ENCODE results near the gene LPP. TPM values are rescaled to one million over a fixed set of nuclear protein-coding genes. Genes with fewer than 3 reads are reported as not detected.
A peak's percentile ranks its signal among the peaks of the same experiment; 100 is the strongest.

The LPP gene
- total RNA-seq, 6 experiments from 2014 or later = 41.5 to 90.5 (median 69.5) TPM

DNA sequence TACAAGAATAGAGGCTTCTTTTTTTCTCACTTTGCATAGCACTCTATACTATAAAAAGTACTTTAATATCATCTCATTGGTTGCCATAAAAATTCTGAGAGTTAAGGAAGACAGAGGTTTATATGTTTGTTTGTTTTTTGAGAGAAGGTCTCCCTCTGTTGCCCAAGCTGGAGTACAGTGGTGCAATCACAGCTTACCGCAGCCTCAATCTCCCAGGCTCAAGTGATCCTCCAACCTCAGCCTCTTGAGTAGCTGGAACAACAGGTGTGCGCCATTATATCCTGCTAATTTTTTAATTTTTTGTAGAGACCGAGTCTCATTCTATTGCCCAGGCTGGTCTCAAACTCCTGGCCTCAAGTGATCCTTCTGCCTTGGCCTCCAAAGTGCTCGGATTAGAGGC, 250.2 kb downstream of the LPP start:
- H3K4me3 ChIP-seq = no peak overlapping the region
- peaks cover 0 to 7% (median 0%) of the 10 kb centered on the region in 4 donors for H3K36me3 ChIP-seq
- DNase-seq (no peak), ATAC-seq (no peak)
- no peaks in the 10 kb centered on the region for H3K9me3 ChIP-seq
- peaks cover 0 to 31% (median 12%) of the 10 kb centered on the region in 4 donors for H3K4me1 ChIP-seq
- intact Hi-C loops (cut with DNase I) = no loop called here
- WGBS (ENCODE audit: insufficient coverage, low coverage, low lambda C conversion rate, missing lambda C conversion rate) = 100% methylated on average over 4 of the region's 4 CpGs
- no peak for TF ChIP-seq POLR2A (IDR thresholded peaks at IDR 0.05)
- no peak for TF ChIP-seq CTCF (IDR thresholded peaks at IDR 0.05)
- H3K27ac ChIP-seq = no peak overlapping the region
- no peaks in the 10 kb centered on the region for H3K27me3 ChIP-seq

- ATAC-seq (no peak), DNase-seq (no peak)
- intact Hi-C loops (cut with DNase I) = no loop called here
- Histone ChIP-seq H3K4me3 (no peak overlapping the region), H3K4me1 (peaks cover 0 to 26% (median 11%) of the 10 kb centered on the region in 4 donors), H3K36me3 (peaks cover 0 to 8% (median 0%) of the 10 kb centered on the region in 4 donors), H3K9me3 (no peaks in the 10 kb centered on the region), H3K27ac (no peak overlapping the region), H3K27me3 (no peaks in the 10 kb centered on the region)
- WGBS (ENCODE audit: insufficient coverage, low coverage, low lambda C conversion rate, missing lambda C conversion rate) = 94% methylated on average over 3 of the region's 4 CpGs
- TF ChIP-seq CTCF (IDR thresholded peaks at IDR 0.05) (no peak), POLR2A (IDR thresholded peaks at IDR 0.05) (no peak)
Observed at GRCh38 chr3:188404701-188405100, 250.7 kb downstream of the LPP start.

DNA sequence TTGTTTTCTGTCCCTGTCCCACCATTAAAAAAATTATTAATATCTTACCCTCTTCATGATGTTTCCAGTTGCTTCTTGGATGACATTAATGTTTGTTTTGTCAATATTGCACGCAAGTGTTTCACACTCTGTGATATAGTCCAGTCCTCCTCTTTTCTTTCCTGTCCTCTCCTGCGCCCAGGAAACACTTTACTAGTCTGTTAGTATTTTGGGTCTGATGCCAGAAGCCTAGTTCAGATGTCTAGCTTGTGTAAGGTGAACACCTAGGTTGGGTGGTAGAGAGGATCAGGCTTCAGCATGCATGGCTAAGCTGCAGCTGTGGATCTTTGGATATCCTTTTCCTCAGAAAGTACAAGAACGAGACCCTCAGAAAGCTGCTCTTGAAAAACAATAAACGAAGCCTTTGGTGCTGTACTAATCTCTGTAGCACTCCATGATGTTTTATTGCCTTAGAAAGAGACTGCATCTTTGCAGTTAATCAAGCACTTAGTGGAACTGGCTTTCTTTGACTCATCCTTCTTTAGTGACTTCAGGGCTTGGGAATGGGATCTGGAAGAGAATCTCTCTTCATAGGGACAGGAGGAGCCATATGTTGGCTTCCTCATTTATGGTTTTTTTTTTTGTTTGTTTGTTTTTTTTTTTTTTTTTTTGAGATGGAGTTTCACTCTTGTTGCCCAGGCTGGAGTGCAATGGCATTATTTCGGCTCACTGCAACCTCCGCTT, 253.4 kb downstream of the LPP start:
- Histone ChIP-seq H3K27ac (no peak overlapping the region), H3K4me3 (no peak overlapping the region), H3K27me3 (no peaks in the 10 kb centered on the region), H3K9me3 (no peaks in the 10 kb centered on the region), H3K36me3 (peaks cover 0 to 8% (median 0%) of the 10 kb centered on the region in 4 donors), H3K4me1 (peaks cover 0 to under 1% (median 0%) of the 10 kb centered on the region in 4 donors)
- WGBS (ENCODE audit: insufficient coverage, low coverage, low lambda C conversion rate, missing lambda C conversion rate) = 62% methylated on average over 6 of the region's 6 CpGs
- intact Hi-C loops (cut with DNase I) = no loop called here
- TF ChIP-seq POLR2A (IDR thresholded peaks at IDR 0.05) (no peak), CTCF (IDR thresholded peaks at IDR 0.05) (no peak)
- ATAC-seq = peak; percentile 41 to 67 (median 54)
- DNase-seq = no peak

DNA sequence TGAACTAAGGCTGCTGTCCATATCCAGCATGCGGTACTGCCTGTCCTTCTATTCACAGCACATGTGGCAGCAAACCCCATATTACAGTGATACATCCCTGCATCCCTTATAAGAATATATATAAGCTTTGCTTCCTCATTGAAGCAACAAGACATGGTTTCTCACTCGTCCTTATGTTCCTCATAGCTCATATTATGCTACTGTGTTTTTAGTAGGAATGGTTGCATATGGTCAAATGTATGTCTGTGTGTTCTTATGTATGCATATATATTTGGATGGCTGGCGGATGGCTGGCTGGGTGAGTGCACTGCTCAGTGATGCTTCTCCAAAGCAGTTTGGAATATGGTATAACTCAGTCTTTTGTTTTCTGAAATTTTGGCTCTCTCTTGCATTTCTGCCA, 254.9 kb downstream of the LPP start:
- no peak overlapping the region for H3K27ac ChIP-seq

More for the DNA sequence above, 254.9 kb downstream of the LPP start:
- H3K36me3 ChIP-seq = peaks cover 0 to 8% (median 0%) of the 10 kb centered on the region in 4 donors
- intact Hi-C loops (cut with DNase I) = no loop called here
- no peaks in the 10 kb centered on the region for H3K27me3 ChIP-seq
- H3K4me3 ChIP-seq = no peak overlapping the region
- WGBS (ENCODE audit: insufficient coverage, low coverage, low lambda C conversion rate, missing lambda C conversion rate) = 90% methylated on average over 3 of the region's 3 CpGs
- no peak for DNase-seq
- no peak for ATAC-seq
- no peaks in the 10 kb centered on the region for H3K9me3 ChIP-seq
- TF ChIP-seq POLR2A (IDR thresholded peaks at IDR 0.05) = no peak
- TF ChIP-seq CTCF (IDR thresholded peaks at IDR 0.05) = no peak
- no peaks in the 10 kb centered on the region for H3K4me1 ChIP-seq

Data from right lobe of liver (tissue), 6 donors.